ENCODE results near the gene GRIK4.
"Not testable (repeated sequence)": the region's sequence is repeated elsewhere in the genome, so short reads cannot be mapped to it uniquely, and the experiment has no call there.

GRIK4 gene

GRCh38 chr11:121024989-121025388 lies 513.4 kb downstream of the GRIK4 start:
- H3K4me1 Mint-ChIP-seq = peaks cover 22 to 26% of the 10 kb centered on the region in 2 donors
- DNase-seq (no peak), ATAC-seq (replicated peaks) (no peak)
- H3K27ac Mint-ChIP-seq = peak overlapping the region; percentile 95
- H3K36me3 Mint-ChIP-seq = peaks cover 0 to 2% of the 10 kb centered on the region in 2 donors
- H3K27me3 Mint-ChIP-seq = peaks cover 11 to 24% of the 10 kb centered on the region in 2 donors
- H3K9me3 Mint-ChIP-seq = no peaks in the 10 kb centered on the region
- H3K4me3 Mint-ChIP-seq = peak overlapping the region; percentile 93 to 95

GRCh38 chr11:121029153-121029552 lies 517.6 kb downstream of the GRIK4 start:
- H3K27ac Mint-ChIP-seq = no peak overlapping the region
- peaks cover 20 to 30% of the 10 kb centered on the region in 2 donors for H3K4me1 Mint-ChIP-seq
- no peaks in the 10 kb centered on the region for H3K27me3 Mint-ChIP-seq
- DNase-seq = no peak
- peaks cover 4 to 11% of the 10 kb centered on the region in 2 donors for H3K36me3 Mint-ChIP-seq
- no peaks in the 10 kb centered on the region for H3K9me3 Mint-ChIP-seq
- no peak for ATAC-seq (replicated peaks)
- H3K4me3 Mint-ChIP-seq = no peak overlapping the region

- no peak overlapping the region for H3K4me3 Mint-ChIP-seq
- H3K4me1 Mint-ChIP-seq = peaks cover 15 to 22% of the 10 kb centered on the region in 2 donors
- ATAC-seq (replicated peaks) (no peak), DNase-seq (no peak)
- H3K27ac Mint-ChIP-seq = no peak overlapping the region
- no peaks in the 10 kb centered on the region for H3K9me3 Mint-ChIP-seq
- no peaks in the 10 kb centered on the region for H3K27me3 Mint-ChIP-seq
- peaks cover 4 to 11% of the 10 kb centered on the region in 2 donors for H3K36me3 Mint-ChIP-seq
Observed at GRCh38 chr11:121029813-121030445, 518.4 kb downstream of the GRIK4 start.

GRCh38 chr11:121031167-121031566 lies 519.6 kb downstream of the GRIK4 start:
- H3K27ac Mint-ChIP-seq = no peak overlapping the region
- H3K4me1 Mint-ChIP-seq = peaks cover 16 to 24% of the 10 kb centered on the region in 2 donors
- no peaks in the 10 kb centered on the region for H3K27me3 Mint-ChIP-seq
- H3K36me3 Mint-ChIP-seq = peaks cover 4 to 11% of the 10 kb centered on the region in 2 donors
- H3K4me3 Mint-ChIP-seq = no peak overlapping the region
- ATAC-seq (replicated peaks) (no peak), DNase-seq (no peak)
- H3K9me3 Mint-ChIP-seq = no peaks in the 10 kb centered on the region

- not testable (repeated sequence) for H3K27ac Mint-ChIP-seq; H3K4me3 Mint-ChIP-seq; H3K27me3 Mint-ChIP-seq; ATAC-seq (replicated peaks); H3K9me3 Mint-ChIP-seq; DNase-seq
- peaks cover 17 to 29% of the 10 kb centered on the region in 2 donors for H3K4me1 Mint-ChIP-seq
- peaks cover 4 to 11% of the 10 kb centered on the region in 2 donors for H3K36me3 Mint-ChIP-seq
Observed at GRCh38 chr11:121031648-121032047, 520.1 kb downstream of the GRIK4 start.

- Mint-ChIP-seq H3K4me3 (no peak overlapping the region), H3K36me3 (peaks cover 4 to 11% of the 10 kb centered on the region in 2 donors), H3K27me3 (no peaks in the 10 kb centered on the region), H3K27ac (no peak overlapping the region), H3K9me3 (no peaks in the 10 kb centered on the region), H3K4me1 (peaks cover 17 to 30% of the 10 kb centered on the region in 2 donors)
- ATAC-seq (replicated peaks) (no peak), DNase-seq (no peak)
Observed at GRCh38 chr11:121032546-121032945, 521.0 kb downstream of the GRIK4 start.

GRCh38 chr11:121033635-121034034 lies 522.1 kb downstream of the GRIK4 start:
- Mint-ChIP-seq H3K4me3 (no peak overlapping the region), H3K36me3 (peaks cover 4 to 12% of the 10 kb centered on the region in 2 donors), H3K27me3 (no peaks in the 10 kb centered on the region), H3K9me3 (no peaks in the 10 kb centered on the region), H3K27ac (no peak overlapping the region), H3K4me1 (peaks cover 17 to 30% of the 10 kb centered on the region in 2 donors)
- ATAC-seq (replicated peaks) (no peak), DNase-seq (no peak)

GRCh38 chr11:121035169-121035755 lies 523.7 kb downstream of the GRIK4 start:
- Mint-ChIP-seq H3K27me3 (no peaks in the 10 kb centered on the region), H3K27ac (no peak overlapping the region), H3K4me3 (no peak overlapping the region), H3K4me1 (peaks cover 12 to 25% of the 10 kb centered on the region in 2 donors), H3K36me3 (peaks cover 9 to 13% of the 10 kb centered on the region in 2 donors), H3K9me3 (no peaks in the 10 kb centered on the region)
- no peak for DNase-seq
- ATAC-seq (replicated peaks) = no peak

- Mint-ChIP-seq H3K36me3 (peaks cover 7 to 10% of the 10 kb centered on the region in 2 donors), H3K4me3 (no peak overlapping the region), H3K27ac (no peak overlapping the region), H3K27me3 (no peaks in the 10 kb centered on the region), H3K4me1 (peaks cover 11 to 23% of the 10 kb centered on the region in 2 donors), H3K9me3 (no peaks in the 10 kb centered on the region)
- ATAC-seq (replicated peaks) (no peak), DNase-seq (no peak)
Observed at GRCh38 chr11:121035780-121036179, 524.2 kb downstream of the GRIK4 start.

GRCh38 chr11:121037016-121037415 lies 525.5 kb downstream of the GRIK4 start:
- DNase-seq = no peak
- Mint-ChIP-seq H3K4me3 (no peak overlapping the region), H3K27me3 (no peaks in the 10 kb centered on the region), H3K36me3 (peaks cover 6 to 14% of the 10 kb centered on the region in 2 donors), H3K27ac (no peak overlapping the region), H3K9me3 (no peaks in the 10 kb centered on the region), H3K4me1 (peaks cover 15 to 23% of the 10 kb centered on the region in 2 donors)
- no peak for ATAC-seq (replicated peaks)
